ENCODE results near the gene TNFRSF8.
"Not testable (repeated sequence)": the region's sequence is repeated elsewhere in the genome, so short reads cannot be mapped to it uniquely, and the experiment has no call there.

TNFRSF8 gene

GRCh38 chr1:12063141-12064072 is at the start of gene TNFRSF8:
TSS of gene TNFRSF8 (plus strand) at chr1:12063303. CDS start at chr1:12063599, 296 bp downstream.
- DNase-seq (ENCODE audit: low read depth, low spot score): peak; percentile 26

- no peak for DNase-seq (ENCODE audit: low read depth, low spot score)
Observed at GRCh38 chr1:12014141-12014991, 48.7 kb upstream of the TNFRSF8 start.

- no peak for DNase-seq (ENCODE audit: low read depth, low spot score)
Observed at GRCh38 chr1:12015001-12015491, 48.1 kb upstream of the TNFRSF8 start.

- no peak for DNase-seq (ENCODE audit: low read depth, low spot score)
Observed at GRCh38 chr1:12015499-12015898, 47.6 kb upstream of the TNFRSF8 start.

- no peak for DNase-seq (ENCODE audit: low read depth, low spot score)
Observed at GRCh38 chr1:12016182-12016581, 46.9 kb upstream of the TNFRSF8 start.

- DNase-seq (ENCODE audit: low read depth, low spot score): no peak
Observed at GRCh38 chr1:12019858-12020509, 43.1 kb upstream of the TNFRSF8 start.

- no peak for DNase-seq (ENCODE audit: low read depth, low spot score)
Observed at GRCh38 chr1:12021616-12022015, 41.5 kb upstream of the TNFRSF8 start.

GRCh38 chr1:12022036-12022435 is 41.1 kb upstream of the TNFRSF8 start:
- DNase-seq (ENCODE audit: low read depth, low spot score): no peak

GRCh38 chr1:12026586-12026985 is 36.5 kb upstream of the TNFRSF8 start:
- DNase-seq (ENCODE audit: low read depth, low spot score): no peak

GRCh38 chr1:12028248-12028647 is 34.9 kb upstream of the TNFRSF8 start:
- DNase-seq (ENCODE audit: low read depth, low spot score): no peak

- DNase-seq (ENCODE audit: low read depth, low spot score): no peak
Observed at GRCh38 chr1:12028957-12029511, 34.1 kb upstream of the TNFRSF8 start.

- no peak for DNase-seq (ENCODE audit: low read depth, low spot score)
Observed at GRCh38 chr1:12029720-12030339, 33.3 kb upstream of the TNFRSF8 start.

GRCh38 chr1:12031039-12031980 is 31.8 kb upstream of the TNFRSF8 start:
- no peak for DNase-seq (ENCODE audit: low read depth, low spot score)

GRCh38 chr1:12032161-12032621 is 30.9 kb upstream of the TNFRSF8 start:
- DNase-seq (ENCODE audit: low read depth, low spot score): no peak

GRCh38 chr1:12033441-12033840 is 29.7 kb upstream of the TNFRSF8 start:
- not testable (repeated sequence) for DNase-seq (ENCODE audit: low read depth, low spot score)

GRCh38 chr1:12034381-12034801 is 28.7 kb upstream of the TNFRSF8 start:
- no peak for DNase-seq (ENCODE audit: low read depth, low spot score)

- no peak for DNase-seq (ENCODE audit: low read depth, low spot score)
Observed at GRCh38 chr1:12035312-12035711, 27.8 kb upstream of the TNFRSF8 start.

- no peak for DNase-seq (ENCODE audit: low read depth, low spot score)
Observed at GRCh38 chr1:12037486-12038355, 25.4 kb upstream of the TNFRSF8 start.

Data from activated CD4-positive, CD25-positive, alpha-beta regulatory T cell treated with anti-CD3 and anti-CD28 coated beads, Interleukin-2, amount 50 U/mL, for 16 hours (primary cell).